Prostate gland (tissue), 2 donors: ENCODE data around the gene CNTNAP1.

Experiments
- POLR2A ChIP-seq: fragments of 450-650 bp; IDR thresholded peaks from one replicate; pipeline ENCODE4 v1.6.1; 2016; ENCODE audit warnings: antibody characterized with exemption, mild to moderate bottlenecking
- POLR2AphosphoS5 ChIP-seq: sonication (generic); formaldehyde crosslinking; IDR thresholded peaks from one replicate; pipeline ENCODE4 v1.6.1; 2017; ENCODE audit warnings: antibody characterized with exemption
- TF ChIP-seq, protein P1 (sequence below), 4 experiments: fragments of 200-600 bp in 2 of 4; fragments of 450-650 bp in 2 of 4; sonication (generic) in 2 of 4; IDR thresholded peaks; 1 replicate in 3 of 4; 2 replicates in 1 of 4; pipeline ENCODE4 v1.5.1; 2016 to 2019; ENCODE audit warnings: antibody characterized with exemption in 4 of 4, mild to moderate bottlenecking in 2 of 4, moderate library complexity in 2 of 4

DNA sequence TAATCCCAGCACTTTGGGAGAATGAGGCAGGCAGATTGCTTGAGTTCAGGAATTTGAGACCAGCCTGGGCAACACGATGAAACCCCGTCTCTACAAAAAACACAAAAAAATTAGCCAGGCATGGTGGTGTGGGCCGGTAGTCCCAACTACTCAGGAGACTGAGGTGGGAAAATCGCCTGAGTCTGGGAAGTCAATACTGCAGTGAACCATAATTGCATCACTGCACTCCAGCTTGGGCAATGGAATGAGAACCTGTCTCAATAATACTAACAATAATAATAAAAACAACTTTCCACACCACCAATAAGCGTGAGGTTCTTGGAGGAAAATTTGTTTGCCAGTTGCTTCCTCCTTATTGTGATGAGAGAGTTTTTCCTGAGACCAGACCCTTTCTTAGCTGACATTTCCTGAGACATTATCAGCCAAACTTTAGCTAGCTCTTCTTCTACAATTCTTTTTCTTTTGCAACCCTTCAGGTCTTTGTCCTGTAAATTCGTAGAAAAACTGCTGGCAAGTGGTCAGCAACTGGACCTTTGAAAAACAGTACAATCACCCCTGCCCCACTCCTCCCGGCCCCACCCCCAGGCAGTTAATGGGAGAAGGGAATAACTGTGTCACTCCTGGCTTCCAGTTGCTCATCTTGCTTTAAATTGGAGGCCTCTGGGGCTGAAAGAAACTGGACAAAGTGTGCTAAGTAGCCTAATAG lies 66.0 kb downstream of the CNTNAP1 start:
- TF ChIP-seq, protein P1, sequence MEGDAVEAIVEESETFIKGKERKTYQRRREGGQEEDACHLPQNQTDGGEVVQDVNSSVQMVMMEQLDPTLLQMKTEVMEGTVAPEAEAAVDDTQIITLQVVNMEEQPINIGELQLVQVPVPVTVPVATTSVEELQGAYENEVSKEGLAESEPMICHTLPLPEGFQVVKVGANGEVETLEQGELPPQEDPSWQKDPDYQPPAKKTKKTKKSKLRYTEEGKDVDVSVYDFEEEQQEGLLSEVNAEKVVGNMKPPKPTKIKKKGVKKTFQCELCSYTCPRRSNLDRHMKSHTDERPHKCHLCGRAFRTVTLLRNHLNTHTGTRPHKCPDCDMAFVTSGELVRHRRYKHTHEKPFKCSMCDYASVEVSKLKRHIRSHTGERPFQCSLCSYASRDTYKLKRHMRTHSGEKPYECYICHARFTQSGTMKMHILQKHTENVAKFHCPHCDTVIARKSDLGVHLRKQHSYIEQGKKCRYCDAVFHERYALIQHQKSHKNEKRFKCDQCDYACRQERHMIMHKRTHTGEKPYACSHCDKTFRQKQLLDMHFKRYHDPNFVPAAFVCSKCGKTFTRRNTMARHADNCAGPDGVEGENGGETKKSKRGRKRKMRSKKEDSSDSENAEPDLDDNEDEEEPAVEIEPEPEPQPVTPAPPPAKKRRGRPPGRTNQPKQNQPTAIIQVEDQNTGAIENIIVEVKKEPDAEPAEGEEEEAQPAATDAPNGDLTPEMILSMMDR (IDR thresholded peaks at IDR 0.05): no peak
- TF ChIP-seq POLR2AphosphoS5 (no peak), POLR2A (no peak)
